ENCODE measurements around the gene EIF4G3. TPM values are rescaled to one million over a fixed set of nuclear protein-coding genes. Genes with fewer than 3 reads are reported as not detected.

EIF4G3 gene
- total RNA-seq, 1 donor from 2014 or later = 27.3 TPM

- no peak for TF ChIP-seq CTCF (conservative IDR thresholded peaks at IDR 0.05; ENCODE audit: low read depth, low read length)
- no peak for DNase-seq (ENCODE audit: low read depth)
Measured at GRCh38 chr1:21021311-21021710, 155.4 kb downstream of the EIF4G3 start.

GRCh38 chr1:21020151-21020550 lies 156.5 kb downstream of the EIF4G3 start:
- no peak for DNase-seq (ENCODE audit: low read depth)
- no peak overlapping the region for H3K4me3 ChIP-seq (ENCODE audit: low read depth, low read length)
- TF ChIP-seq CTCF (conservative IDR thresholded peaks at IDR 0.05; ENCODE audit: low read depth, low read length) = no peak

More at GRCh38 chr1:21021311-21021710, 155.4 kb downstream of the EIF4G3 start:
- no peak overlapping the region for H3K4me3 ChIP-seq (ENCODE audit: low read depth, low read length)

- H3K4me3 ChIP-seq (ENCODE audit: low read depth, low read length) = no peak overlapping the region
- no peak for TF ChIP-seq CTCF (conservative IDR thresholded peaks at IDR 0.05; ENCODE audit: low read depth, low read length)
- DNase-seq (ENCODE audit: low read depth) = no peak
Measured at GRCh38 chr1:21018673-21019072, 158.0 kb downstream of the EIF4G3 start.

GRCh38 chr1:21013510-21013909 lies 163.2 kb downstream of the EIF4G3 start:
- DNase-seq (ENCODE audit: low read depth) = no peak
- no peak overlapping the region for H3K4me3 ChIP-seq (ENCODE audit: low read depth, low read length)
- no peak for TF ChIP-seq CTCF (conservative IDR thresholded peaks at IDR 0.05; ENCODE audit: low read depth, low read length)

GRCh38 chr1:21012937-21013336 lies 163.8 kb downstream of the EIF4G3 start:
- no peak overlapping the region for H3K4me3 ChIP-seq (ENCODE audit: low read depth, low read length)
- no peak for DNase-seq (ENCODE audit: low read depth)
- no peak for TF ChIP-seq CTCF (conservative IDR thresholded peaks at IDR 0.05; ENCODE audit: low read depth, low read length)

- TF ChIP-seq CTCF (conservative IDR thresholded peaks at IDR 0.05; ENCODE audit: low read depth, low read length) = no peak
- H3K4me3 ChIP-seq (ENCODE audit: low read depth, low read length) = no peak overlapping the region
- DNase-seq (ENCODE audit: low read depth) = no peak
Measured at GRCh38 chr1:21007876-21008275, 168.8 kb downstream of the EIF4G3 start.

- no peak overlapping the region for H3K4me3 ChIP-seq (ENCODE audit: low read depth, low read length)
- no peak for TF ChIP-seq CTCF (conservative IDR thresholded peaks at IDR 0.05; ENCODE audit: low read depth, low read length)
- DNase-seq (ENCODE audit: low read depth) = no peak
Measured at GRCh38 chr1:21005466-21006239, 171.0 kb downstream of the EIF4G3 start.
